Adrenal gland (tissue), 5 donors: ENCODE results near the gene TLE7.

ENCODE experiments used
- CTCF ChIP-seq, 6 experiments: fragments of 450-650 bp in 4 of 6; fragments of 200-600 bp in 2 of 6; sonication (generic) in 1 of 6; IDR thresholded peaks; 1 replicate in 5 of 6; 2 replicates in 1 of 6; pipeline versions ENCODE4 v1.5.1 to v1.8.0; 2016 to 2021; ENCODE audit warnings: antibody characterized with exemption in 6 of 6, mild to moderate bottlenecking in 2 of 6, moderate library complexity in 1 of 6
- POLR2A ChIP-seq, 2 donors: fragments of 450-650 bp; IDR thresholded peaks; one replicate each; pipeline ENCODE4 v1.6.1; 2017; ENCODE audit warnings: antibody characterized with exemption in 2 of 2, mild to moderate bottlenecking in 2 of 2, moderate library complexity in 1 of 2
- donor health status: DM: no; HTN: no; CAD: no.

GRCh38 chr16:71409011-71409775, 32.7 kb downstream of the TLE7 start:
- no peak for TF ChIP-seq CTCF (IDR thresholded peaks at IDR 0.05)
- TF ChIP-seq POLR2A (IDR thresholded peaks at IDR 0.05) = no peak
